Neural cell (in vitro differentiated cells): ENCODE results near the gene MAPK8. TPM values are rescaled to one million over a fixed set of nuclear protein-coding genes. Genes with fewer than 3 reads are reported as not detected.

Source experiments
- H2AFZ ChIP-seq: fragments of 200-600, 300-800 bp; sonication (generic), shearing (Covaris generic); 2 replicates; pipeline ENCODE4 v1.6.0; 2014; ENCODE audit warnings: low read depth, mild to moderate bottlenecking, antibody characterized with exemption, low read length, moderate library complexity
- H3F3A ChIP-seq: fragments of 200-600 bp; shearing (Covaris generic); 2 replicates; pipeline ENCODE4 v1.6.1; 2016; ENCODE audit warnings: mild to moderate bottlenecking, moderate library complexity, mixed read lengths, antibody characterized with exemption, low read length; ENCODE audit not compliant: insufficient read depth, poor library complexity, severe bottlenecking
- H3K27ac ChIP-seq: fragments of 200-600, 300-800 bp; sonication (generic), shearing (Covaris generic); 2 replicates; pipeline ENCODE4 v1.5.1; 2014; ENCODE audit warnings: mild to moderate bottlenecking, low read length, moderate library complexity
- H3K27me3 ChIP-seq: fragments of 300-800, 200-600 bp; sonication (generic), shearing (Covaris generic); 2 replicates; pipeline ENCODE4 v1.6.0; 2014; ENCODE audit warnings: mild to moderate bottlenecking, low read depth, low read length, moderate library complexity; ENCODE audit not compliant: insufficient read depth
- H3K36me3 ChIP-seq: fragments of 300-800, 200-600 bp; sonication (generic), shearing (Covaris generic); 2 replicates; pipeline ENCODE4 v1.5.1; 2014; ENCODE audit warnings: mild to moderate bottlenecking, antibody characterized with exemption, low read length, moderate library complexity; ENCODE audit not compliant: insufficient read depth
- H3K4me2 ChIP-seq: fragments of 300-800, 200-600 bp; sonication (generic), shearing (Covaris generic); 2 replicates; pipeline ENCODE4 v1.6.0; 2014; ENCODE audit warnings: mild to moderate bottlenecking, low read length
- H3K4me3 ChIP-seq: fragments of 300-800, 200-600 bp; sonication (generic), shearing (Covaris generic); 2 replicates; pipeline ENCODE4 v1.5.1; 2014; ENCODE audit warnings: mild to moderate bottlenecking, low read length, moderate library complexity
- H3K79me2 ChIP-seq: fragments of 200-600 bp; shearing (Covaris generic); replicated peaks from 2 replicates; pipeline ENCODE4 v1.6.0; 2014; ENCODE audit warnings: mild to moderate bottlenecking, low read length, moderate library complexity; ENCODE audit not compliant: insufficient read depth
- H3K9ac ChIP-seq: fragments of 300-800, 200-600 bp; sonication (generic), shearing (Covaris generic); 2 replicates; pipeline ENCODE4 v1.6.1; 2016; ENCODE audit warnings: mild to moderate bottlenecking, low read length, mixed read lengths
- H3K9me2 ChIP-seq: fragments of 200-600 bp; shearing (Covaris generic); 2 replicates; pipeline ENCODE4 v1.6.1; 2016; ENCODE audit warnings: mild to moderate bottlenecking, low read length, mixed read lengths; ENCODE audit not compliant: insufficient read depth
- H3K9me3 ChIP-seq: fragments of 200-600, 300-800 bp; sonication (generic), shearing (Covaris generic); 2 replicates; pipeline ENCODE4 v1.6.1; 2016; ENCODE audit warnings: mild to moderate bottlenecking, mixed run types, low read length, moderate library complexity, mixed read lengths
- H4K20me1 ChIP-seq: fragments of 200-600 bp; shearing (Covaris generic); 2 replicates; pipeline ENCODE4 v1.6.1; 2016; ENCODE audit warnings: mild to moderate bottlenecking, mixed run types; ENCODE audit not compliant: insufficient read depth
- EP300 ChIP-seq: fragments of 450-650 bp; conservative IDR thresholded peaks from 2 replicates; pipeline ENCODE4 v1.6.1; 2014; ENCODE audit warnings: antibody characterized with exemption, mild to moderate bottlenecking, moderate library complexity; ENCODE audit not compliant: poor library complexity, severe bottlenecking
- EZH2 ChIP-seq: fragments of 200-600, 300-800 bp; shearing (Covaris generic), sonication (generic); IDR thresholded peaks from 2 replicates; pipeline ENCODE4 v1.6.1; 2014; ENCODE audit warnings: antibody characterized with exemption, low read length, borderline replicate concordance, mild to moderate bottlenecking; ENCODE audit not compliant: insufficient read depth, poor library complexity, severe bottlenecking
- MXI1 ChIP-seq: fragments of 450-650 bp; conservative IDR thresholded peaks from 2 replicates; pipeline ENCODE4 v1.6.1; 2014; ENCODE audit warnings: antibody characterized with exemption, mild to moderate bottlenecking; ENCODE audit not compliant: poor library complexity, severe bottlenecking
- POLR2AphosphoS5 ChIP-seq: IDR thresholded peaks from 2 replicates; pipeline ENCODE4 v1.6.1; 2012
- RAD21 ChIP-seq: fragments of 450-650 bp; conservative IDR thresholded peaks from 2 replicates; pipeline ENCODE4 v1.6.1; 2014; ENCODE audit warnings: antibody characterized with exemption, mild to moderate bottlenecking, moderate library complexity
- SMC3 ChIP-seq: fragments of 450-650 bp; conservative IDR thresholded peaks from 2 replicates; pipeline ENCODE4 v1.6.1; 2014; ENCODE audit warnings: antibody characterized with exemption, mild to moderate bottlenecking, moderate library complexity; ENCODE audit not compliant: poor library complexity
- TAF1 ChIP-seq: IDR thresholded peaks from 2 replicates; pipeline ENCODE4 v1.6.1; 2012; ENCODE audit warnings: low read depth
- polyA plus RNA-seq: library from polyadenylated mRNA; depleted of rRNA; stranded (reverse); fragments of >200 nt; gene quantifications from 2 replicates; pipeline ENCODE4 v1.2.3, GENCODE V29; 2014
- TF ChIP-seq, protein P1 (sequence below): IDR thresholded peaks from 2 replicates; pipeline ENCODE4 v1.6.1; 2012; ENCODE audit warnings: borderline replicate concordance
- TF ChIP-seq, protein P2 (sequence below): fragments of 450-650 bp; IDR thresholded peaks from 2 replicates; pipeline ENCODE4 v1.5.1; 2014; ENCODE audit warnings: antibody characterized with exemption, mild to moderate bottlenecking, moderate library complexity; ENCODE audit not compliant: poor library complexity, severe bottlenecking

MAPK8 gene
- polyA plus RNA-seq, 1 donor from 2014 or later, result 187 TPM

DNA sequence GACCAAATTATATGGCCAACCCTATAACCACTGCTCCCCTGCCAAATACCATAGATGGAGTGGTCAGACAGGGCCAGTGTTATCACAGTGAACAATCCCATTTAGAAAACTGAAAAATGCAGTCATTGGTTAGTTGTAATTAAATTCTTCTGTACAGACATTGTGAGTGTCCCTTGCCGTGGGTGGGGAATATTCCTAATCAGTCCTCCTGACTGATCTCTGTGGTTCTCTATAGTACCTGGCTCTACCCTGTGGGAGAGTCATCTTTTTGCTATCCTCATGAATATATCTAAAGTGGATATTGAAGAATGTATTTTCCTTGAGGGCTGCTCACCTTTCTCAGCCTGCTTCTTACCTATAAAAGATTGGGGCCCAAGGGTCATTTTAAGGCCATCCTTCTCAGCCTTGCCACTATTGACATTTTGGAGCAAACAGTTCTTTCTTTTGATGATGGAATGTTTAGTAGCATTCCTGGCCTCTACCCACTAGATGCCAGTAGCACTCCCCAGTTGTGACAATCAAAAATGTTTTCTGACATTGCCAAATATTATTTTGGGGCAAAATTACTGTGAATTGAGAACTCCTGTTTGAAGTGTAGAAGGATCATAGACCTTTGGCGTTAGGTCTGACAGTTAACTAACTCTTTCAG lies 110.2 kb downstream of the MAPK8 start:
- TF ChIP-seq POLR2AphosphoS5 (no peak), EZH2 (no peak), MXI1 (no peak), RAD21 (no peak), SMC3 (no peak), EP300 (no peak), TAF1 (no peak)
- TF ChIP-seq, protein P1, sequence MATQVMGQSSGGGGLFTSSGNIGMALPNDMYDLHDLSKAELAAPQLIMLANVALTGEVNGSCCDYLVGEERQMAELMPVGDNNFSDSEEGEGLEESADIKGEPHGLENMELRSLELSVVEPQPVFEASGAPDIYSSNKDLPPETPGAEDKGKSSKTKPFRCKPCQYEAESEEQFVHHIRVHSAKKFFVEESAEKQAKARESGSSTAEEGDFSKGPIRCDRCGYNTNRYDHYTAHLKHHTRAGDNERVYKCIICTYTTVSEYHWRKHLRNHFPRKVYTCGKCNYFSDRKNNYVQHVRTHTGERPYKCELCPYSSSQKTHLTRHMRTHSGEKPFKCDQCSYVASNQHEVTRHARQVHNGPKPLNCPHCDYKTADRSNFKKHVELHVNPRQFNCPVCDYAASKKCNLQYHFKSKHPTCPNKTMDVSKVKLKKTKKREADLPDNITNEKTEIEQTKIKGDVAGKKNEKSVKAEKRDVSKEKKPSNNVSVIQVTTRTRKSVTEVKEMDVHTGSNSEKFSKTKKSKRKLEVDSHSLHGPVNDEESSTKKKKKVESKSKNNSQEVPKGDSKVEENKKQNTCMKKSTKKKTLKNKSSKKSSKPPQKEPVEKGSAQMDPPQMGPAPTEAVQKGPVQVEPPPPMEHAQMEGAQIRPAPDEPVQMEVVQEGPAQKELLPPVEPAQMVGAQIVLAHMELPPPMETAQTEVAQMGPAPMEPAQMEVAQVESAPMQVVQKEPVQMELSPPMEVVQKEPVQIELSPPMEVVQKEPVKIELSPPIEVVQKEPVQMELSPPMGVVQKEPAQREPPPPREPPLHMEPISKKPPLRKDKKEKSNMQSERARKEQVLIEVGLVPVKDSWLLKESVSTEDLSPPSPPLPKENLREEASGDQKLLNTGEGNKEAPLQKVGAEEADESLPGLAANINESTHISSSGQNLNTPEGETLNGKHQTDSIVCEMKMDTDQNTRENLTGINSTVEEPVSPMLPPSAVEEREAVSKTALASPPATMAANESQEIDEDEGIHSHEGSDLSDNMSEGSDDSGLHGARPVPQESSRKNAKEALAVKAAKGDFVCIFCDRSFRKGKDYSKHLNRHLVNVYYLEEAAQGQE, result no peak
- TF ChIP-seq, protein P2, sequence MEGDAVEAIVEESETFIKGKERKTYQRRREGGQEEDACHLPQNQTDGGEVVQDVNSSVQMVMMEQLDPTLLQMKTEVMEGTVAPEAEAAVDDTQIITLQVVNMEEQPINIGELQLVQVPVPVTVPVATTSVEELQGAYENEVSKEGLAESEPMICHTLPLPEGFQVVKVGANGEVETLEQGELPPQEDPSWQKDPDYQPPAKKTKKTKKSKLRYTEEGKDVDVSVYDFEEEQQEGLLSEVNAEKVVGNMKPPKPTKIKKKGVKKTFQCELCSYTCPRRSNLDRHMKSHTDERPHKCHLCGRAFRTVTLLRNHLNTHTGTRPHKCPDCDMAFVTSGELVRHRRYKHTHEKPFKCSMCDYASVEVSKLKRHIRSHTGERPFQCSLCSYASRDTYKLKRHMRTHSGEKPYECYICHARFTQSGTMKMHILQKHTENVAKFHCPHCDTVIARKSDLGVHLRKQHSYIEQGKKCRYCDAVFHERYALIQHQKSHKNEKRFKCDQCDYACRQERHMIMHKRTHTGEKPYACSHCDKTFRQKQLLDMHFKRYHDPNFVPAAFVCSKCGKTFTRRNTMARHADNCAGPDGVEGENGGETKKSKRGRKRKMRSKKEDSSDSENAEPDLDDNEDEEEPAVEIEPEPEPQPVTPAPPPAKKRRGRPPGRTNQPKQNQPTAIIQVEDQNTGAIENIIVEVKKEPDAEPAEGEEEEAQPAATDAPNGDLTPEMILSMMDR, result no peak
- no peak overlapping the region for H3K4me2 ChIP-seq

GRCh38 chr10:48417374-48417773 lies 110.9 kb downstream of the MAPK8 start:
- Histone ChIP-seq H3K9me2 (no peaks in the 10 kb centered on the region), H3K27ac (no peak overlapping the region), H3K9me3 (peaks cover 9% of the 10 kb centered on the region), H3K4me3 (no peak overlapping the region), H3K9ac (no peak overlapping the region), H3K27me3 (no peaks in the 10 kb centered on the region), H3K4me2 (no peak overlapping the region), H3F3A (no peaks in the 10 kb centered on the region), H3K36me3 (peaks cover 14% of the 10 kb centered on the region), H2AFZ (no peak overlapping the region), H4K20me1 (no peaks in the 10 kb centered on the region), H3K79me2 (peaks cover 5% of the 10 kb centered on the region)
- TF ChIP-seq MXI1 (no peak), SMC3 (no peak), TAF1 (no peak), EZH2 (no peak), EP300 (no peak), POLR2AphosphoS5 (no peak), RAD21 (no peak)
- TF ChIP-seq, protein P1, result no peak
- TF ChIP-seq, protein P2, result no peak

More for the DNA sequence above, 110.2 kb downstream of the MAPK8 start:
- no peak overlapping the region for H3K4me3 ChIP-seq
- no peaks in the 10 kb centered on the region for H3K9me2 ChIP-seq
- H3K27me3 ChIP-seq, result no peaks in the 10 kb centered on the region
- H3K36me3 ChIP-seq, result peaks cover 20% of the 10 kb centered on the region
- no peaks in the 10 kb centered on the region for H3F3A ChIP-seq
- no peak overlapping the region for H2AFZ ChIP-seq
- H3K27ac ChIP-seq, result no peak overlapping the region
- H3K9ac ChIP-seq, result no peak overlapping the region
- peaks cover 5% of the 10 kb centered on the region for H3K79me2 ChIP-seq
- H4K20me1 ChIP-seq, result no peaks in the 10 kb centered on the region
- H3K9me3 ChIP-seq, result peaks cover 10% of the 10 kb centered on the region
